Sciatic nerve (tissue), 2 donors: Measurements from ENCODE around the gene IRF1. TPM values are rescaled to one million over a fixed set of nuclear protein-coding genes. Genes with fewer than 3 reads are reported as not detected.
"Not testable (repeated sequence)": the region's sequence is repeated elsewhere in the genome, so short reads cannot be mapped to it uniquely, and the experiment has no call there.

Experiments used
- ATAC-seq: fragments of 200-7000 bp; cut with Tn5 transposase; one replicate; pipeline ENCODE4 v1.9.1; 2020; ENCODE audit warnings: mild to moderate bottlenecking, moderate library complexity
- DNase-seq: peaks from one replicate; pipeline ENCODE4 v3.0.0-alpha.2; 2020; ENCODE audit warnings: low spot score
- intact Hi-C: fragments of 100-400 bp; cut with DNase I; formaldehyde crosslinking; loops from one replicate; pipeline ENCODE4 v1.14.2; 2022
- total RNA-seq: library from RNA; stranded (reverse); fragmentation: NEBNext Ultra II Directional; extraction: Animal tissue kit (Norgen Biotek cat#: 25700); gene quantifications from one replicate; pipeline ENCODE4 v1.2.1, GENCODE V29; 2021
- donor health status: DM: no; HTN: no; CAD: no.
- donor health status: DM: no; HTN: no; CAD: no.

IRF1 gene
- total RNA-seq, 1 donor from 2014 or later, result 52.2 TPM

DNA sequence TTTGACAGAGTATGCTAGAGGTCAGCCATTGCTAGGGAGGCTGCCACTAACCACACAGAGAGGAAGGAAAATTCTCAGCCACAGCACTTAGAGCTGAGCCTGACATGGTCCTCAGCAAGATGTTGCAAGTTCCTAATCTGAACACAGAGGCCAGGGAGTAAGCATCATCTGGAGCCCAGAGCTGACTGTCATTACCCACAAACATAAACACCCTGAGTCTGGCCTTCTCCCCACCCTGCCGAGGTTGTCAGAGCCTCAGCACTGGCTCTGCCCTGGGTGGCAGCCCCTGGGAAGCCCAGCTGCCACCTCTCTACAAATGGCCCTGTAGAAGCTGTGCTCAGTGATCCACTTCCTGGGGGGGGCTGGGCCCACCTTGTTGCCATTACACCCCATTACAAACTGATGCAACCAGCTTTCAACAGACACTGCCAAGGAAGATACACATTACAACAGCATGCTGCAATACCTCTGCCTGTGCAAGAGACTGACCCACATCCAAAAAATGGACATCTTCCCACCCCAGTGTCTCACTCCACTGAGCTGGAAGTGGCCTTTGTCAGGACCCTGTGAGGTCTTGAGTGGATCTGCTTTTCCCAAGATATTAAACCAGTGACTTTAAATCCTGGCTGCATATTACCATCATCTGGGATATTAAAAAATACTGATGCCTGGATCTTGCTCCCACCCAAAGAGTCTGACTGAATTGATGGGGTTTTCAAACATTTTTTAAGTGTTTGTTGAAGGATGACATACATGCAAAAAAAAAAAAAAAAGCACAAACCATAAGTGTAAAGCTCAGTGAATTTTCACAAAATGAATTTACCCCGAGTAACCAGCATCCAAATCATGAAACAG, 33.0 kb downstream of the IRF1 start:
- ATAC-seq (peak; percentile 80), DNase-seq (peak; percentile 52)
- intact Hi-C loops, result no loop called here

DNA sequence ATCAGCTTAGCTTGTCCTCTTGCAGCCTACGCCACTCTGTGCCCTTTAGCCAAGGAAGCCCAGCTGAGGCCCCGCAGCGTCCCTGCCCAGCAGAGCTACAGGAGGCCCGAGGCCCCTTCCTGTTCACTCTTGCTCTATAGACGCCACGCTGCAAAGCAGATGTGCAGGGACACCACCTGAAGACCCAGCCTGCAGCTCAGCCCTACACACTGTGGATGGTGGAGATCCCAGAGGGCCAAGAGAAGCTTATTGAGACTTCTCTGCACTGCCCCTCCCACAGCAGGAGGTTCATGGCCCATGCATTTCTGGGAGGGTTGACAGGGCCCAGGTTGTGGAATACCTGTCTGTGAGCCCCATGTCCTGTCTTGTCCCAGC, 33.6 kb downstream of the IRF1 start:
- DNase-seq (peak; percentile 55), ATAC-seq (no peak)
- intact Hi-C loops, result no loop called here

DNA sequence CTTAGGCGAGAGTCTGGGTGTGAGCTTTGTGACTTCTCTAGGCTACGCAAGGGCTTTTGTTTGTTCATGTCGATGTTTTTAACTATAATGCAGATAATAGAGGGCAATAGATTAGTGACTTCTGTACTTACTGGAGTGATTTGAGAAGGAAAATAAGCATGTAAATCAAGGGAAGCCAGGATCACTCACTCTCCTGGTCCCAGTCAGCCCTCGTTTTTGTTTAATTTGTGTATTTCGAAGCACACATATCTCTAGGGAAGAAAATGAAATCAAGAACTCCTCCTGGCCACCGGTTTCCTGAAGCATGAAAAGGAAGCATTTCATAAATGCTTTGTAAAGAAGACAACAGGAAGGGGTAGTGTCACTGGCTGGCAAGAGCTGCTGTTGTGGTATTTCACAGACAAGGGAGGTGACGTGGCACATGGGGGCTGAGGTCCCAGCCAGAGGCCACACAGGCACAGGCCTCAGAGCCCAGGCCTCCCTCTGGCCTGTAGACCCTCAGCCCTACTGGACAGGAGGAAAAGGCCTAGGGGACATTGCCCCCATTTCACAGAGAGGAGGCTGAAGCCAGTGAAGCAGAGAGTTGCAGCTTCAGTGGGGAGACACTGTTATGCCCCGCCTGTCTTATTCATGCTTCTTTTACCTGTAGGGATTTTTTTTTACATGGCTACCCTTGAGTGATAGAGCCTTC, 34.1 kb downstream of the IRF1 start:
- ATAC-seq (peak; percentile 78), DNase-seq (peak; percentile 76)
- intact Hi-C loops, result no loop called here

DNA sequence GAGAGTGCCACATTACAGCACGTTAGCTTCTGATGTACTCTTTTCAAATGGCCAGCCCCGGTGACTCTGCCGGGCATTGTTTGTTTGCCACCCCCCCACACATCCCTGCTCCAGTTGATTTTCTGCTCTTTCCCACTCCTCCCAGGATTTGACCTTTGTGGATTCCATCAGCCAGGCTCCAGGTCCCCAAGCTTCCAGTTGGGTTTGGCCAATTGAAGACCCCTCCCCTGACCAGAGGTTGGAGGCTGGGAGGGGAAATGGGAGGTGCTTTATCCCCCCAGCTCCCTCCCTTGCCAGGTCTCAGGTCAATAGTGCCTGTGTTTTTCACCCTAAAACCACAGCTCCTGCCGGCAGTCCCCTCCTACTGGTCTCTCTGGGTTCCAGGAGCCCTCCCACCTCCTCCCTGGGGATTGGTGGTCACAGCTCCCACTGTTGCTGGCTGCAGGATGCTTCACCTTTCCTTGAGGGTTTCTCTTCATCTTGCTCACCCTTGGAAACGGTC, 34.9 kb downstream of the IRF1 start:
- intact Hi-C loops, result no loop called here
- ATAC-seq, result no peak

DNA sequence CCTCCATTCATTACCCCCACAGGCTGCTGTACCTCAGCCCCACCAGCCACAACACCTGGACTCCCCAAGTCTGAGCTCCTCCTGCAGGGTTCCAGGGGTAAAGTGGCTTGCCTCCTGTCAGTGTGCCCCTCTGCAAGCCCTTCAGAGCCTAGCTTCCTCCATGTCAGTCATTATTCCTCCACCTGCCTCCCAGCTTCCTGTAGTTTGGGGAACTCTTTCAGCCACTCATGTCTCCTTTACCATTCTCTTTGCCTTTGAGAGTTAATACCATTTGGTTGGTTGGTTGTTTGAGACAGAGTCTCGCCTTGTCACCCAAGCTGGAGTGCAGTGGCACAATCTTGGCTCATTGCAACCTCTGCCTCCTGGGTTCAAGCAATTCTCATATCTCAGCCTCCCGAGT, 36.2 kb downstream of the IRF1 start:
- DNase-seq, result no peak
- intact Hi-C loops, result no loop called here
- ATAC-seq, result no peak

More for the DNA sequence above, 34.9 kb downstream of the IRF1 start:
- no peak for DNase-seq

DNA sequence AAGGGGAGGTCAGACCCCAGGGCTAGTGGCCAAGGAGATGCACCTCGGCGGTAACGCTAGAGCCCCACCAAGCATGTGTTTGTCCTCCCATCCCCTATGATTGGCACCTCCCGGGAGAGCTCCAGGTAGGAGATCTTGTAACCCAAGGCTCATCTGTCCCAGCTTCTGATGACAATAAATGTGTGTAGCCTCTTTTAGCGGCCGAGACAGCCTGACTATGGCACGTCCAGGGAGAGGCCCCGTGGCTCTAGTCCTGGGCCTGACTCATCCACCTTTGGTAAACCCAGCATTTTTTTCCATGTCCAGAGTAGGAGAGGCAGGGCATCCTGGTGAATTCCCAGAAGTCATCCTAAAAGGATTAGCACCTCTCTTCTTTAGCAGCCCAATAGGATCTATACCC, 39.2 kb downstream of the IRF1 start:
- no peak for DNase-seq
- no peak for ATAC-seq
- intact Hi-C loops, result no loop called here

DNA sequence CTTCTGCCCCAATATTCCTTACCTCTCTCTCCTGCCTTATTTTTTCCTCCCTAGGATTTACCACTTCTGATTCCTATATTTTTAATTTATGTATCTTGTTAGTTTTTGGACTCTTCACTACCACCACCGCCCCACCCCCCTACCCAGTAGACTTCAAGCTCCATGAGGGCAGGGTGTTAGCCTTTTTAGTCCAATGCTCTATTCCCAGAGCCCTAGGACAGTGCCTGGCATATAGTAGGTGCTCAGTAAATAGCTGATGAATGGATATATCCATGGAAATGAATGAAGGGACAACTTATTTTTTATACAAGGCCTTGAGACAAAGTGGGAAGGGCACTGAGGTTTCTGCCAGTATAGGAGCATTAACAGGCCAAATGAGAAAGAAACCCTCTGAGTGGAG, 41.5 kb downstream of the IRF1 start:
- intact Hi-C loops, result no loop called here
- DNase-seq (no peak), ATAC-seq (no peak)

DNA sequence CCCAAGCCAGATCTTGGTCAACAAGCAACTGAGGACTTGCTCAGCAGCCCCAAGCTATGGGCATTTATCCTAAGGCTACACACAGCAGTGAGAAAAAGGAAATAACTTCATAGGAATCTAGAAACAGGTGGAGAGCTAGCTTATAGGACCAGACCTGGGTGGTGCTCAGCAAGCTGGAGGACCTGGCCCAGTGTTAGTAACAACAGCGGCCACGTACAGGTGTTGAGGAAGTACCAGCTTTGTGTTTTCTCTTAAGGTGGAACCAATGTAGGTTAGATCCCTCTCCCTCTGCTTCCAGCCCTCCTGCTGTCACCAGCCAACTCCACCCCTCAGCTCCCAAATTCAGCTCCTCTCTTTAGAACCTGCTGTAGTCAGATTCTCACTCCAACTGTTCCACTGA, 43.4 kb downstream of the IRF1 start:
- intact Hi-C loops, result no loop called here
- ATAC-seq, result peak; percentile 11
- DNase-seq, result no peak

DNA sequence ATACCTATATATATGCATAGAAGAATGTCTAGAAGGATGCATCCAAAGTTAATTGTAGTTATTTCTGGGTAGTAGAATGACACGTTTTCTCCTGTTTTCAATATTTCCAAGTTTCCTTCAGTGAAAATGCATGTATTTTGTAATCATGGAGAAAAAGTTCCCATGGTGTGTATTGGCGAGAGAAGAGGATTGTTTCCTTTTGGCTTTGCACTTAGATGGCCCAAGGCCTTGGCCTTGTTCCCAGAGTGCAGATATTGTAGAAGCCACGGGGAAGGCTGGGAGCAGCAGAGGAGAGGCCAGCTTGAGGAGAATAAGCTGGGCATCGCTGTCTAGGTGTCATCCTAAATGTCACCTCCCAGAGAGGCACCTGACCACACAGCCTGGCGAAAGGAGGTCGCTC, 44.0 kb downstream of the IRF1 start:
- peak; percentile 94 for ATAC-seq
- intact Hi-C loops, result no loop called here
- peak; percentile 81 for DNase-seq

DNA sequence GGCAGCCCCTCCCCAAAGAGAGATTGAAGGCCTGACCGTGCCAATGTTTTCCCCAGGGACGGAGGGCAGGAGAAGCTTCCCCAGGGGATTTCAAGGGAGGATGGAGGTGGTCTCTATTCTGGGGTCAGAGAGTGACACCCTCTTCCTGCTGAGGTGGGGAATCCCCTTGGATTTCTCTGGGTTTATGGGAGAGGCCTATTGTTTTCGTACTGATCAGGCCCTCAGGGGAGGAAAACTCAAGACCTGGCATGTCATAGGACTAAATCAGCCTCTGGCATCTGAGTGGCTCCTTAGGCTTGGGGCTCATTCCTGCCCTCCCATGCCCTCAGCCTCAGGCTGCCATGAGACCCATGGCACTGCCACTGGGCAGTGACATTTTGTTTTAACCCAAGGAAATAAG, 44.6 kb downstream of the IRF1 start:
- intact Hi-C loops, result no loop called here

DNA sequence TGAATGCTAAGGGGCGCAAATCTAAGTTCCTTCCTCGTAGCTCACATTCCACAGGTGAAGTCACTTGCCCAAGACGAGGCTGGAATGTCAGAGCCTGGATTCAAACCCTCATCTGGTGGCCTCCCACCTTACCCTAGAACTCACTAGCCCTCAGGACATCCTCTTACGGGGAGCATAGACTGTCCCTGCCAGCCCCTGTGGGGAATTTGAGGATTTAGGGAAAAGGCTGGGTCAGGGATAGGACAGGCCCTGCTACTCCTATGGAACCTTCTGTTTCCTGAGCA, 45.0 kb downstream of the IRF1 start:
- intact Hi-C loops, result no loop called here
- DNase-seq, result no peak
- no peak for ATAC-seq

More for the DNA sequence above, 44.6 kb downstream of the IRF1 start:
- DNase-seq (no peak), ATAC-seq (peak; percentile 16)

DNA sequence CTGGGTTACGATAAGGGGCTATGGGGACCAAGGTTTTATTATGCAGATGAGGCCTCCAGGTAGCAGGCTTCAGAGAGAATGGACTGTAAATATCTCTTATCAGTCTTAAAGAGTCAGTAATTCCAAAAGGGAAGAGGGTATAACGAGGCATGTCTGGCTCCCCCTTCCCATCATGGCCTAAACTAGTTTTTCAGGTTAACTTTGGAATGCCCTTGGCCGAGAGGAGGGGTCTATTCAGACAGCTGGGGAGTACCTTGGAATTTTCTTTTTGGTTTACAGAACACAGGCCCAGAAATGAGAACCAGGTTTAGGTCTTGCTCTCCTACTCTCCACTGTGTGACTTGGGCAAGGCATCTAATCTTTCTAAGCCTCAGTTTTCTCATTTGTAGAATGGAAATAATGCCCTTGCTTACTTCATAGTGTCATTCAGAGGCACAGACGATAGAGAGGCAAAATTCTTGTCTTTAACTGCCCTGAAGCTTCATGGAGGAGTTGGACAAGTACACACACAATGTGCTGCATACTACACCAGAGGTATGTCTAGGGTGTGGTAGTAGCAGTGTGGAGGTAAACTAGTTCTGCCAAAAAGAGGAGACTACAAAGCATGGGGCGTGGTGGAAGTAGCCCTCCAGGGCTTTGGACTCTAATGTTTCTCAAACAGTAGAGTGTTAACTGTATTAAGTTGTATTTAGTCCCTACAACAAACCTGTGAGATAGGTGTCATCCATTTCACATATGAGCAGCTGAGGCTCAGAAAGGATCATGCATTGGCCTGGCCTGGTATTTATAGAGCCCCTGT, 45.5 kb downstream of the IRF1 start:
- no peak for DNase-seq
- ATAC-seq, result no peak
- intact Hi-C loops, result no loop called here

DNA sequence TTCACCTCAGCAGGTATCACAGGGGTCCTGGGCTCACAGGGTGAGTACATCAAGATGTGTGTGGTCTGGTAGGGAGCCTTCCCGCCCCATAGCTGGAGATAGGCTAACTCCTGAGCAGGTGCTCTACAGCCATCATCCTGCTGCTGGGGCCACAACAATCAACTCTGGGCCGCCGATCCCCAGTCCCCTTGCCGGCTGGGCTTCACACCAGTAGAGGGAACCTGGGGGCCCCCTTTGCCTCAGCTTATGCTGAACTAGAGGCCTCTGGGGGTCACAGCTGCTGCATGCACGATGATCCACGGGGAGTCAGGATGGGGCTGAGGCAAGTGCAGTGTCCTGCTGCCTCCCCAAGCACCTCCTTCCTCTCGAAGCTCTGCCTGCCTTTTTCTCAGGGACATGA, 46.5 kb downstream of the IRF1 start:
- intact Hi-C loops, result no loop called here
- no peak for DNase-seq
- ATAC-seq, result no peak

DNA sequence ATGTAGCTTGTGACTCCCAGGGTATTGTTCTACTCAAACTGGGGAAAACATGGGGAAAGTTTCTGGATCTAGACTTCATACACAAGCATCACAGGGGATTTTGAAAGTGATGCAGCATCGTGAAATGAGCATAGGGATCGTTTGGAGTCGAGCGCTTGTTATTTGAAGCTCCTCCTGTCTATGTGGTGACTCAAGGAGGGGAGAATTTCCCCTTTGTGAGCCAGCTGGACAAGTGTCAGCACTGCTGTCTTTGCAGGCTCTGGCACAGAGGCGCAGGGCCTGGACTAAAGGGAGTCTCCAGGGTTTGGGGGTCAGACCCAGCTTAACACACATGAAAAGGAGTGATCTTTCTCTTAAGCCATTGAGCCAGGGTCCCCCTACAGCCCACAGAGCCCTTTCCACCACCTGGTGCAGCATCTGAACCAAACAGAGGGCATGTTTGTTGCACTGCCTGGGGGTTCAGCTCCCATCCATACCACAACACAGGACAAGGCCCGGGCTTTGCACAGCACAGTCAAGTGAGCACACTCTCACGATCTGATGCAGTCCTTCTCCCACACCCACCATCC, 51.0 kb downstream of the IRF1 start:
- DNase-seq (peak; percentile 82), ATAC-seq (peak; percentile 93)
- intact Hi-C loops, result no loop called here

DNA sequence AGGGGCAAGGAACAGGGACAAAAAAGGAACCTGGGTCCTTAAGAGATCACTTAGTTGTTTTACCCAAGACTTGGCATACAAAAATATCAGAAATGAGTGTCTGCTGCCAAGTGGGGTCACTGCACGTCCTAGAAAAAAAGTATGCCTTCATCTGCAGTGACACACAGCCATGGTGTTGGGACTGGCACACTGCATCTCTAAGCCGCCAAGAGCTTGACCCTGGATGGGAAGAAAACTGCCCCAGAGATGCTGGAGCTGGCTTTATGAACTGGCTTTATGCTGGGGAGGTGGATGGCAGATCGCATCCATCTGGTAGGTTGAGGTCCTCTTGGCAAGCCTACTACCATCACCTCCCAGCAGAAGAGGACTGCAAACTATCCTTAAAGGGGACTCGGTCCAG, 51.7 kb downstream of the IRF1 start:
- peak; percentile 40 for ATAC-seq
- intact Hi-C loops, result no loop called here
- no peak for DNase-seq

DNA sequence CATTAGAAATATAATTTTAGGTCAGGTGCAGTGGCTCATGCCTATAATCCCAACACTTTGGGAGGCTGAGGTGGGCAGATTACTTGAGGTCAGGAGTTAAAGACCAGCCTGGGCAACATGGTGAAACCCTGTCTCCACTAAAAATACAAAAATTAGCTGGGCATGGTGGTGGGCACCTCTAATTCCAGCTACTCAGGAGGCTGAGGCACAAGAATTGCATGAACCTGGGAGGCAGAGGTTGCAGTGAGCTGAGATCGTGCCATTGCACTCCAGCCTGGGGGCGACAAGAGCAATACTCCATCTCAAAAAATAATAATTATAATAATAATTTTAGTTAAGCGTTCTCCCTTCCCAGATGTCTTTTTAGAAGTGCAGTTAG, 52.3 kb downstream of the IRF1 start:
- intact Hi-C loops, DNase-seq, ATAC-seq: not testable (repeated sequence)

DNA sequence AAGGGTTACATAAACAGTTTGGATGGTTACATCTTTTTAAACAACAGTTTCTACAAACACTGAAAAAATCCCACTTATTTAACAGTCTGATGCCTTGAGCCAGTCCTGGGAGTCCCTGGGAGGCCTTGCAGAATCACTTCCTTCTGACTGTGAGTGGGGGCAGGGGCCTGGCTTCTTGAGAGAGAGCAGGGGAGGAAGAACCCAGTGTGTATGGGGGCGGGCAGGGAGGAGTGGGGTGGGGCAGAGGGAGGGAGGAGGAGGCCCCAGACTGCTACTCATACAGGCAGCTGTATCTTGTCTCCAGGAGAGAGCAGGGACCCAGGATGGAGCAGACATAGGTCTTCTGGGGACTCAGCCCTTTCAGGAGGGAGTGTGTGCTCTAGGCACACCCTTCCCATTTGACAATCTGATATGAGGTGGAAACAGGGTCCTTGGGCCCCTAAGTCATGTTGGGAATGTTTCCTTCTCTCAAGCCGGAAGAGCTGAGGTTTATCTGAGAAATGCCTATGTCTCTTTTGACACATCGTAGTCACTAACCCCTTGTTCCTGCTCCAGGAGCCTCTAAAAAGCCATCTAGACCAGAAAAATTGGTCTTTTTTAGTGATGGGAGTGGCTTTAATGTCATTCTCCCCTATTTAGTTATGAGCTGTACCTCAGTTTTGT, 52.8 kb downstream of the IRF1 start:
- peak; percentile 84 for ATAC-seq
- DNase-seq, result peak; percentile 77
- intact Hi-C loops, result no loop called here

DNA sequence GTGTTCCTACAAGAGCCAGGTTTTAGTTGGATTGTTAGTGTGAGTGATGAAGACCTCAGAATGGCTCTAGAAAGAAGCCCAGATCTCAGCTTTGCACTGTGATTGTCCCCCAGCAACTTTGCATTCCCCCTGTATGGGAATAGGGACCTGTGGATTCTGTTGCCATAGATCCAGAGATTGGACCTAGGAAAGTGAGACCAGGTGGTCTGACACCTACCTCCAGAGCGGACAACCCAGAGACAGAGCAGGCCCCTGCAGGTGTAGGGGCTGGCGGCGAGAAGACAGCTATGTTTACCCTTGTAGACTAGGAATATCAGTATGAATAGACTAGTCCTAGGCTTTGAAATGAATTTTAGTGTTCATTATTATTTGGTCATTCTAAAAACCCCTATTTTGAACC, 53.6 kb downstream of the IRF1 start:
- intact Hi-C loops, result no loop called here
- ATAC-seq, result no peak

DNA sequence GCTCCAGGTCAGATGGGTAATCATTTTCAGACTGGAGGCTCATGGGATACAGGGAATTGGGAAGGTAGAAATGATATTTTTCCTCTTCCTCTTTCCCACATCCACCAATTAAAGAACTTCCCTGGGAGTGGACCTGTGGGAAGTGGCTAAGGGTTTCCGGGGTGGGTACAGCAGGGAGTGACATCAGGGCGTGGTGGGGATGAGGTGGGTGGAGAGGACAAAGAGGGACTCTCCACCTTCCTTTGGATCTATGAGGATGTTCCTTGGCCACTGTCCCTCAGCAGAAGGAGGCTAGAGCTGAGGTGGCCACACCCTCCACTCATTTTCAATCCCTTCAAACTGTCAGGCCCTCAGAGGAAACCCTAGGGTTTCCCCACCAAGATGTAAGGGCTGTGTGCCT, 54.7 kb downstream of the IRF1 start:
- ATAC-seq (no peak), DNase-seq (no peak)
- intact Hi-C loops, result no loop called here

More for the DNA sequence above, 53.6 kb downstream of the IRF1 start:
- DNase-seq, result no peak
